Femur (tissue), 1 donor: ENCODE results near the gene PASK.

Experiments
- DNase-seq: peaks from one replicate; pipeline ENCODE4 v3.0.0-alpha.2; 2017

The PASK gene

GRCh38 chr2:241179899-241180298 is 30.6 kb upstream of the PASK start:
- no peak for DNase-seq

GRCh38 chr2:241178961-241179360 is 29.7 kb upstream of the PASK start:
- DNase-seq: no peak

GRCh38 chr2:241177526-241178334 is 28.5 kb upstream of the PASK start:
- DNase-seq: peak; percentile 52

- DNase-seq: no peak
Observed at GRCh38 chr2:241173557-241173956, 24.3 kb upstream of the PASK start.

- DNase-seq: no peak
Observed at GRCh38 chr2:241168366-241168765, 19.1 kb upstream of the PASK start.

GRCh38 chr2:241163601-241164118 is 14.4 kb upstream of the PASK start:
- no peak for DNase-seq

GRCh38 chr2:241161646-241162281 is 12.5 kb upstream of the PASK start:
- peak; percentile 82 for DNase-seq

GRCh38 chr2:241160318-241160717 is 11.0 kb upstream of the PASK start:
- no peak for DNase-seq

- DNase-seq: no peak
Observed at GRCh38 chr2:241159116-241159515, 9.8 kb upstream of the PASK start.

GRCh38 chr2:241158546-241158900 is 9.3 kb upstream of the PASK start:
- DNase-seq: no peak

GRCh38 chr2:241157841-241158545 is 8.7 kb upstream of the PASK start:
- no peak for DNase-seq

- no peak for DNase-seq
Observed at GRCh38 chr2:241156971-241157441, 7.7 kb upstream of the PASK start.

GRCh38 chr2:241155936-241156335 is 6.7 kb upstream of the PASK start:
- DNase-seq: no peak

- no peak for DNase-seq
Observed at GRCh38 chr2:241154915-241155314, 5.6 kb upstream of the PASK start.

GRCh38 chr2:241153616-241154015 is 4.3 kb upstream of the PASK start:
- no peak for DNase-seq

GRCh38 chr2:241151934-241152660 is 2.8 kb upstream of the PASK start:
- no peak for DNase-seq

GRCh38 chr2:241150660-241151530 is 1.6 kb upstream of the PASK start:
- DNase-seq: no peak

GRCh38 chr2:241149925-241150659 is 820 bp upstream of the PASK start, which contains the start of gene PPP1R7:
Gene PPP1R7 (plus strand): TSS chr2:241150467. CDS start chr2:241150496, 29 bp downstream.
- DNase-seq: peak; percentile 97

GRCh38 chr2:241149675-241149924 is 328 bp upstream of the PASK start:
- DNase-seq: no peak

- no peak for DNase-seq
Observed at GRCh38 chr2:241148239-241148638, 1.0 kb downstream of the PASK start.

GRCh38 chr2:241147336-241147735 is 1.9 kb downstream of the PASK start:
- DNase-seq: no peak
